ENCODE results near the gene E2F7.

DNA sequence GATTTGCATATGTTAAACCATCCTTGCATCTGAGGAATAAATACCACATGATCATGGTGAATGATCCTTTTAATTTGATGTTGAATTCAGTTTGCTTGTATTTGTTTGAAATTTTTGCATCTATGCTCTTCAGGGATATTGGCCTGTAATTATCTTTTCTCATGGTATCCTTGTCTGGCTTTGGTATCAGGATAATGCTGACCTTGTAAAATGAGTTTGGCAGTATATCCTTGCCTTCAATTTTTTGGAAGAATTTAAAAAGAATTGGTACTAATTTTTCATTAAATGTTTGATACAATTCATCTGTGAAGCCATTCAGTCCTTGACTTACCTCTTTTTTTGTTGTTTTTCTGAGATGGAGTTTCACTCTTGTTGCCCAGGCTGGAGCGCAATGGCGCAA is 85.2 kb downstream of the E2F7 start:
- TF ChIP-seq, protein P1, sequence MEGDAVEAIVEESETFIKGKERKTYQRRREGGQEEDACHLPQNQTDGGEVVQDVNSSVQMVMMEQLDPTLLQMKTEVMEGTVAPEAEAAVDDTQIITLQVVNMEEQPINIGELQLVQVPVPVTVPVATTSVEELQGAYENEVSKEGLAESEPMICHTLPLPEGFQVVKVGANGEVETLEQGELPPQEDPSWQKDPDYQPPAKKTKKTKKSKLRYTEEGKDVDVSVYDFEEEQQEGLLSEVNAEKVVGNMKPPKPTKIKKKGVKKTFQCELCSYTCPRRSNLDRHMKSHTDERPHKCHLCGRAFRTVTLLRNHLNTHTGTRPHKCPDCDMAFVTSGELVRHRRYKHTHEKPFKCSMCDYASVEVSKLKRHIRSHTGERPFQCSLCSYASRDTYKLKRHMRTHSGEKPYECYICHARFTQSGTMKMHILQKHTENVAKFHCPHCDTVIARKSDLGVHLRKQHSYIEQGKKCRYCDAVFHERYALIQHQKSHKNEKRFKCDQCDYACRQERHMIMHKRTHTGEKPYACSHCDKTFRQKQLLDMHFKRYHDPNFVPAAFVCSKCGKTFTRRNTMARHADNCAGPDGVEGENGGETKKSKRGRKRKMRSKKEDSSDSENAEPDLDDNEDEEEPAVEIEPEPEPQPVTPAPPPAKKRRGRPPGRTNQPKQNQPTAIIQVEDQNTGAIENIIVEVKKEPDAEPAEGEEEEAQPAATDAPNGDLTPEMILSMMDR (IDR thresholded peaks at IDR 0.05 in 4 of 5, conservative IDR thresholded peaks at IDR 0.05 in 1 of 5), result no peak
- no peak for TF ChIP-seq POLR2A (IDR thresholded peaks at IDR 0.05)

All from gastrocnemius medialis (tissue), 4 donors.